ENCODE results near the gene CHEK1. TPM values are rescaled to one million over a fixed set of nuclear protein-coding genes. Genes with fewer than 3 reads are reported as not detected.
"Not testable (repeated sequence)": the region's sequence is repeated elsewhere in the genome, so short reads cannot be mapped to it uniquely, and the experiment has no call there.

The CHEK1 gene
- total RNA-seq, result 4.9 TPM

GRCh38 chr11:125624756-125625213 lies at the start of gene CHEK1:
Gene CHEK1, plus strand, starts transcription at chr11:125625163. Its CDS starts 1,606 bp downstream, at chr11:125626769.
- no peak for DNase-seq (ENCODE audit: low spot score)

DNA sequence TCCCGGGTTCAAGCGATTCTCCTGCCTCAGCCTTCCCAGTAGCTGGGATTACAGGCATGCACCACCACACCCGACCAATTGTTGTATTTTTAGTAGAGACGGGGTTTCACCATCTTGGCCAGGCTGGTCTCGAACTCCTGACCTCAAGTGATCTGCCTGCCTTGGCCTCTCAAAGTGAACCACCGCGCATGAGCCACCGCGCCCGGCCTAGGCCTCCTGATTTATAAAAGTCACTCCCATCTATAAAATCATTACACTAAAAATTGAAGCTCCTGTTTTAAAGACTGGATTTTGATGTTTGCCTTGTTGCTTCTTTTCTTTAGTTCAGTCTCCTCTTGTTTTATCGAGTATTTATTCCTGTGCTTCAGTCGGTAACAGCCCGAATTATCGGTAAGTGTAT lies 47.8 kb upstream of the CHEK1 start:
- not testable (repeated sequence) for DNase-seq (ENCODE audit: low spot score)

DNA sequence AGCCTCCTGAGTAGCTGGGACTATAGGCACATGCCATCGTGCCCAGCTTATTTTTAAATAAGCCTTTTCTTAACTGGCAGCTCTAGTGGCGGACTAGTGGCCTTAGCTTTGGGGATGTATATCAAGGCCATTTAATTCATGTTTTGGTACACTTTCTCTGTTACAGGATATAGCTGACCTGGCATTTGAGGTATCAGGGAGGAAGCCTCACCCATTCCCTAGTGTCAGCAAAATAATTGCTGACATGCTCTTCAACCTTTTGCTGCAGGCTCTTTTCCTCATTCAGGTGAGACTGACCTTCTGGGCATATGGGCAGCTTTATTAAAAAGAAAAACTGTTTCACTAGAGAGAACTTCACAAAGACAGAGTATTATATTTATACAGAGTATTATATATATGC lies 46.2 kb upstream of the CHEK1 start:
- no peak for DNase-seq (ENCODE audit: low spot score)

- no peak for DNase-seq (ENCODE audit: low spot score)
Measured at GRCh38 chr11:125579811-125580210, 45.2 kb upstream of the CHEK1 start.

GRCh38 chr11:125583496-125583895 lies 41.5 kb upstream of the CHEK1 start:
- DNase-seq (ENCODE audit: low spot score), result no peak

DNA sequence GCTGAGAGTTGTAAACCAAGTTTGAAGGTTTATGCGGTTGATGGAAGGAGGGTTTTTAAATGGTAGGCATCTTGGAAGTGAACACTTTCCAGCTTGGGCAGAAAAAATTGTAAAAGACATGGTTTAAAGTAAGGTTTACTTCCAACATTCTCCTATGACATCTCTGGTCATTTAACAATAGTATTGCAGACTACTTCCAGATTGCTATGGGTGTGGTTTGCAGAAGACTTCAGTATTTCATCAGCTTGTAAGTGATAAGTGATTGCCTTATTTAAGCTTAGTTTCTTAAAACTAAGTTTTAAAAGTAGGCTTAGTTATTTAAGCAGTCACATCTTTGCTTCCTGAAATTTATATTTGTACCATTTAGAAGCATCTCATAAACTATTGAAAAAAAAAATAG lies 39.5 kb upstream of the CHEK1 start:
- DNase-seq (ENCODE audit: low spot score), result no peak

- no peak for DNase-seq (ENCODE audit: low spot score)
Measured at GRCh38 chr11:125586623-125587022, 38.3 kb upstream of the CHEK1 start.

DNA sequence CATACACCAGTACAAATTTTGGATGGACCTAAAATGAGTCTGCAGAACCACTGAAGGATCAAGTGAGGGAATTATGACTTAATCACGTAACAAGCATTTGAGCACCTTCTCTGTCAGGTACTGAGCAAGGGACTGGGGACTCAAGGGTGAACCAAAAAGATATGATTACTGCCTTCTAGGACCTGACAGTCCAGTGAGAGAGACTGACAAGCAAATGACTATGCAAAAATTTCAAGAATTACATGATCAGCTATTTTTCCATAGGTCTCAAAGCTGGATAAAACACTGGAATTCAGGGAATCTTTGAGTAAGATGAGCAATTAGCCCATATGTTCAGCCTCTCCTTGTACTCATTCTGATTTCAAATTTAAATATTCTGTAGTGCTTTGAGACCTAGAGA lies 37.5 kb upstream of the CHEK1 start:
- DNase-seq (ENCODE audit: low spot score), result no peak

DNA sequence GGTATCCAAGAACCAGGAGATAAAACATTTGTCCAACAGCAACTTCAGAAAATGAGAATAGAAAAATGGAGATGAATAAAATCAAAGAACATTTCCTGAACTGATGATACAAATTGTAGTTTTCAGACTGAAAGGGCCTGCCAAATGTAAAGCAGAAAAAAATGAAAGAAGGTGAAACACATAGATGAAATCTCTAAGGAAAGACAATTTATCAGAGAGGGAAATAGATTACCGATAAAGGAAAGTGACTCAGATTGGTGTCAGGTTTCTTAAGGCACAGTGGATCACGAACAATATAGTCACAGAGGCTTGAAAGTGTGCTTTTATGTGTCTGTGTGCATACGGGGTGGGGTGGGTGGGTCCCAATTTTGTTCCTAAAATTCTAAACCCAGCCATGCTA lies 36.5 kb upstream of the CHEK1 start:
- no peak for DNase-seq (ENCODE audit: low spot score)

GRCh38 chr11:125591649-125592304 lies 33.2 kb upstream of the CHEK1 start:
- no peak for DNase-seq (ENCODE audit: low spot score)

DNA sequence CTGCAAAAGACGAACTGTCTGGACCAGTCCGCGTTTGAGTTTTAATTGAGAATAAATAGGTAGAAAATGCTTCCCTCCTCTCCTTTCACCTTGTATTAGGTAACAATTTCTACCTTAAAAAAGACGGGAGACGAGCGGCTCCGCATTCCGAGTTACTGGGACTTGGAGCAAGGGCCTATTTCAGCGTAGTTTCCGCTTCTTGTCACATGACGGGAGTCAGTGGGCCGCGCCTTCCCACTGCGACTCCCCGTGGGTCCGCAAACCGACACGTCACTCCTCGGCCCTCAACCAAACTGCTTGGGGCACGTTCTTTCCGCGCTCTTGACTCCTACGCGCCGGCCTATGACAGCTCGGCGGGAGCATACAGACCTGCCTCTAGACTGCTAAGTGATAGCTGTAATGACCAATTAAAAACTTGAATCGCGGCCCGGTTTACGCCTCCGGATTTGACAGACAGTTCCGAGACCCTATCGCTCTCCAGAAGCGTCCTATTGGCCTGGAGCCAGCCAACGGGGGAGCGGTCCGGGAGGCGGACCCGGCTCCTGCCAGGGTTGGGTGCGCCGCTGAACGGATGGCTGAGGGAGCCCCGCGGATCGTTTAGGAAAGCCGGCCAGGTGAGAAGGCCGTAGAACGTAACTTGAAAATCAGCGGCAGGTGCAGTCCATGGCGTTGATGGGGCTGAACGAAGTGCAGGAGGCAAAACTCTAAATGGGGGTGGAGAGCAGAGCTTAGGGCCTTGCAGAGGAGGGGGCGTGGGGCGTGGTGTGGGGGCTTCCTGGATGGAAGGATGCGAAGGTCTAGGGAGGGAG lies 32.5 kb upstream of the CHEK1 start, which contains the start of gene STT3A:
TSS of gene STT3A (plus strand) at position 548 of the 809 bp plus-strand sequence. CDS start 3,064 bp downstream, outside the sequence.
- DNase-seq (ENCODE audit: low spot score), result peak; percentile 99

DNA sequence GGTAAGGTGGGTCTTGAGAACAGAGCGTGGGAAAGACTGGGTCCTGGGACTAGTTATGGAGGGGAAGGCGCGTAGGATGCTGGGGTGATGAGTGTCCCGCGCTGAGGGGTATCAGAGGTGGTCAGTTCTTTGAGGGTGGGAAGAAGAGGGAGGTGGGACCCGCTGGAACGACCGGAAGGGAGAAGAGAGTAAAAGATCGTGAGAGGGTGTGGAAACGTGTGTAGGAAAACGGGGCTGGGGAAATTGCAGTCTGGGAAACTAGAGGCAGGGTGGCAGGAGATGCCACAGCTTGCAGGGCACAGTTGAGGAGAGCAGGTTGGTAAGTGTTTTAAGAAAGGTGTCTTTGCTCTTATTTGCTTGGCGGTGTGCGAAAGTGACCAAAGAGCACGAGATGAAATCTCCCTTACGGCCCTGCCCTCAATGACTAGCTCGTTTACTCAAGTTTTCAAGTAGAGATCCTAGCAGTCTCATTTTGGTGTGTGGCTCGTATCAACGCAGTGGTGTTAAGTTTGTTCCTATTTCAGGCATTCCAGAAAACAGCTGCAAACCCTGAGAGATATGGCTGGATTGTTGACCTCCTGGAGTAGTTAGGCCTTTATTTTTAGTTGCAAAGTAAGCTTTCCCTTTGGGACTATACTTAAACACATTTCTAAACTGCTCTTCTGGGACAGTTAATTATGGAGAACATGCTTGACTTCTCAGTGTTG lies 31.7 kb upstream of the CHEK1 start:
- no peak for DNase-seq (ENCODE audit: low spot score)

- DNase-seq (ENCODE audit: low spot score), result no peak
Measured at GRCh38 chr11:125594958-125595357, 30.0 kb upstream of the CHEK1 start.

DNA sequence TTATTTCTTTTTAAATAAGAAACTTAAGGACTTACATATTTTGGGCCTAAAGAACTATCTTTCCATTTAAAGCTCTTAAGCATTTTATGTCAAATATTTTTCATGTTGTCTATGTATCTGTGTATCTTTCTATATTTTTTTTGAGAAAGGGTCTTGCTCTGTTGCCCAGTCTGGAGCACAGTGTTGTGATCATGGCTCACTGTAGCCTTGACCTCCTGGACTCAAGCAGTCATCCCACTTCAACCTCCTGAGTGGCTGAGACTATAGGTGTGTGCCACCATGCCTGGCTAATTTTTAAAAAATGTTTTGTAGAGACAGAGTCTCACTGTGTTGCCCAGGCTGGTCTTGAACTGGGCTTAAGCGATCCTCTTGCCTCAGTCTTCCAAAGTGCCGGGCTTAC lies 24.3 kb upstream of the CHEK1 start:
- no peak for DNase-seq (ENCODE audit: low spot score)

DNA sequence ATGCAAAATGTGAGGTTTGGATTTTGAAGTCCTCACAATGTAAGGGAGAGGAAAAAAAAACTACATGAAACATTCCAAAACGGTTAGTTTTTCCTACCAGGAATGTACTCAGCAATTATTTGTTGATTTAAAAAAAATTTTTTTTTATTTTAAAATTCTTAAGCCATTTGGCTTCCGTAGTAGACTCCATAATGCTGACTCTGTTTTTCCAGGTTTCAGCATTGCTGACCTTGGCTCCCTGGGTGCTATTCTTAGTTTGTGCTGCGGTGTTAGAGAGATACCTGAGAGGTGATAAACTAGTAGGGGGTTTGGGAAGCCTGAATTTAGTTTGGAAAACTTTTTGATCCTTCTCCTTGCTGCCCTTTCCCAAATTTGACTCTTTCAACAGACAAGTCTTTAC lies 21.8 kb upstream of the CHEK1 start:
- no peak for DNase-seq (ENCODE audit: low spot score)

DNA sequence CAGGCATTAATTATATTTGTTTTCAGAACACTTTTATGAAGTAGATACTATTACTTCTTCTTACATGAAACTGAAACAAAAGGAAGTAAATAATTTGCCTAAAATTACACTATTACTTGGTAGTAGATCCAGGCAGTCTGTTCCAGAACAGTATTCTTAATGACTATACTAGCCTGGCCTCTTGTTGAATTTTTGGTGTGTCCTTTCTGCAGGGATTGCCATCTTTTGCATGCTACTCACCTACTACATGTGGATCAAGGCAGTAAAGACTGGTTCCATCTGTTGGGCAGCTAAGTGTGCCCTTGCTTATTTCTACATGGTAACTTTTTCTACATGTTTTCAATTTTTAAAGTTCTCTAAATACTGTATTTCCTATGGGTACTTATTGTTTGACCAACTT lies 19.5 kb upstream of the CHEK1 start:
- DNase-seq (ENCODE audit: low spot score), result no peak

DNA sequence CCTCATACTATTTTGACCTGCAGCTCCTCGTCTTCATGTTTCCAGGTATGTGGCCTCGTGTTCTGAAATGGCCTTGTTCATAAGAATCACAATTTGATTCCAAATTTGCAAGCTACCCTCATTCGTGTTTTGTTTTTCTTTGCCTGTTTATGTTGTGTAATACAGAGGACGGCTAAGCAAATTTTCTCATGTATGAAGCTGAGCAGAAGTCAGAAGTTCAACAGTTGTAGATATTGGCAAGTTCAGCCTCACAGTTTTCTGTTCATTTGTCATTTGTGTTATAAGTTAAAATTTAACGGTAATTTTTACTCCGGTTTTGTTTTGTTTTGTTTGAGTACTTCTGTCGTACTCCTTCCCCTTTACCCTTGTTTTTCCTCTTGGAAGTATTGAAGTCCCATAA lies 15.4 kb upstream of the CHEK1 start:
- DNase-seq (ENCODE audit: low spot score), result no peak

DNA sequence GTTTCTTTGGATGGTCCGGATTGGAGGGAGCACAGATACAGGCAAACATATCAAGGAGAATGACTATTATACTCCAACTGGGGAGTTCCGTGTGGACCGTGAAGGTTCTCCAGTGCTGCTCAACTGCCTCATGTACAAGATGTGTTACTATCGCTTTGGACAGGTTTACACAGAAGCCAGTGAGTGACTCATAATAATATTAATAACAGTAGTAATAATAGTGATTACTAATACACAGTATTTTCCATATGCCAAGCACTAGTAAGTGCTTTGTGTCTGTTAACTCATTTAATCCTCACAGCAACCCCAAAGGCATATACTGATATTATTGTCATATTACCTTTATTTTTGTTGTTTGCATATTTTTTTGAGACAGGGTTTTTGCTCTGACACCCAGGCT lies 6.6 kb upstream of the CHEK1 start:
- DNase-seq (ENCODE audit: low spot score), result no peak

GRCh38 chr11:125621995-125622394 lies 3.0 kb upstream of the CHEK1 start:
- no peak for DNase-seq (ENCODE audit: low spot score)

DNA sequence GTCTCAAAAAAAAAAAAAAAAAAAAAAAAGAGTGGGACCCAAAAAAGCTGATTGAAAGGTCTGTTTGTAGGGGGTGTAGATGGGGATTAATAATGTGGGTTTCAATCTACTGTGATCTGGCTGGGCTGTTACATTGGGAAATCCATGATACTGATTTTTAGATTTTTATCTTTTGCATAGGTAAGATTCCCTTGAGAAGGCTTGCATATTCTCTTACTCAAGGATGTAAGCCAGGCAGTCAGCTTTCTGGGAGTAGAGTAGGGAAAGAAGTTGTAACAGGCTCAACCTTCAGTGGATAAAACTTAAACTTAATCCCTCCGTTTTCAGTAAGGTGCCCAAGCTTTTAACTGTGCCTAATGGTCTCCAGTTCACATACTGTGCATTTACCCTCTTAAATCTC lies 1.9 kb upstream of the CHEK1 start:
- DNase-seq (ENCODE audit: low spot score), result no peak

- no peak for DNase-seq (ENCODE audit: low spot score)
Measured at GRCh38 chr11:125625225-125625629, 264 bp downstream of the CHEK1 start.

GRCh38 chr11:125625630-125626287 lies 796 bp downstream of the CHEK1 start:
- DNase-seq (ENCODE audit: low spot score), result peak; percentile 88
